Measurements from ENCODE around the gene ATP2B2. TPM values are rescaled to one million over a fixed set of nuclear protein-coding genes. Genes with fewer than 3 reads are reported as not detected.
A peak's percentile ranks its signal among the peaks of the same experiment; 100 is the strongest.

Gene ATP2B2
- total and polyA plus RNA-seq, 2 donors (not counting 1 experiment from before 2014, with no cell fraction given), result not detected

GRCh38 chr3:10437995-10438901 is 67.1 kb downstream of the ATP2B2 start:
- H3K79me2 ChIP-seq (ENCODE audit: control insufficient read depth, insufficient read depth, low read length), result no peaks in the 10 kb centered on the region
- ChIA-PET CTCF (interaction anchor here (0.9 kb wide), 1 partner anchor 91 kb away, joined by 3 read pairs; no protein-coding TSS in a partner anchor), POLR2A (no interaction called here)
- no peak overlapping the region for H3K4me3 ChIP-seq (ENCODE audit: control extremely low read depth in 1 of 5, extremely low read depth in 1 of 5, insufficient read depth in 1 of 5, low read depth in 2 of 5, low read length in 4 of 5)
- no peak overlapping the region for H3K9ac ChIP-seq (ENCODE audit: low read length)
- H3K27me3 ChIP-seq (replicated peaks in 1 of 4; ENCODE audit: control extremely low read depth in 1 of 4, control insufficient read depth in 3 of 4, insufficient read depth in 4 of 4, low read length in 3 of 4), result no peaks in the 10 kb centered on the region
- H3K4me2 ChIP-seq (replicated peaks; ENCODE audit: low read depth, low read length, poor library complexity, severe bottlenecking), result peak overlapping the region; percentile 41
- peaks cover 32 to 57% of the 10 kb centered on the region in 2 donors for H3K4me1 ChIP-seq (ENCODE audit: control insufficient read depth in 2 of 2, insufficient read depth in 2 of 2, low read length in 2 of 2)
- no peak for TF ChIP-seq EZH2 (IDR thresholded peaks at IDR 0.05; ENCODE audit: borderline replicate concordance, insufficient read depth, low read depth, low read length, poor library complexity, severe bottlenecking)
- no peak for TF ChIP-seq CTCF (IDR thresholded peaks at IDR 0.05)
- no peaks in the 10 kb centered on the region for H3K9me3 Mint-ChIP-seq (ENCODE audit: insufficient read depth)
- H3K9me3 ChIP-seq (ENCODE audit: control extremely low read depth in 1 of 3, control insufficient read depth in 2 of 3, insufficient read depth in 1 of 3, low read length in 2 of 3), result peaks cover 0 to 8% (median 0%) of the 10 kb centered on the region in 3 donors
- H3K27me3 Mint-ChIP-seq, result no peaks in the 10 kb centered on the region
- H3K27ac ChIP-seq (ENCODE audit: low read length in 2 of 2), result peak overlapping the region; percentile 65 to 79
- H3K4me3 Mint-ChIP-seq, result no peak overlapping the region
- peaks cover 46% of the 10 kb centered on the region for H3K4me1 Mint-ChIP-seq
- 61% methylated on average over 12 of the region's 16 CpGs for WGBS (ENCODE audit: insufficient coverage)
- H2AFZ ChIP-seq (ENCODE audit: insufficient read depth, low read depth, low read length, poor library complexity, severe bottlenecking), result peak overlapping the region; percentile 70
- peak overlapping the region; percentile 82 for H3K27ac Mint-ChIP-seq
- intact Hi-C loops (cut with micrococcal nuclease), result no loop called here
- no peaks in the 10 kb centered on the region for H4K20me1 ChIP-seq (ENCODE audit: control insufficient read depth, insufficient read depth, low read length, poor library complexity, severe bottlenecking)
- no peaks in the 10 kb centered on the region for H3K36me3 ChIP-seq (replicated peaks in 1 of 2; ENCODE audit: control extremely low read depth in 1 of 2, control insufficient read depth in 1 of 2, extremely low read depth in 1 of 2, insufficient read depth in 2 of 2, low read length in 1 of 2)
- ATAC-seq (ENCODE audit: low read depth) (no peak), DNase-seq (no peak)

All from B cell (primary cell).